ENCODE measurements around the gene HYKK. TPM values are rescaled to one million over a fixed set of nuclear protein-coding genes. Genes with fewer than 3 reads are reported as not detected.

HYKK gene
- total and polyA plus RNA-seq, 9 of the 15 experiments (the other 6 are each of a cell fraction or from before 2014, with no cell fraction given) = 1.9 to 6.1 (median 4.3) TPM

DNA sequence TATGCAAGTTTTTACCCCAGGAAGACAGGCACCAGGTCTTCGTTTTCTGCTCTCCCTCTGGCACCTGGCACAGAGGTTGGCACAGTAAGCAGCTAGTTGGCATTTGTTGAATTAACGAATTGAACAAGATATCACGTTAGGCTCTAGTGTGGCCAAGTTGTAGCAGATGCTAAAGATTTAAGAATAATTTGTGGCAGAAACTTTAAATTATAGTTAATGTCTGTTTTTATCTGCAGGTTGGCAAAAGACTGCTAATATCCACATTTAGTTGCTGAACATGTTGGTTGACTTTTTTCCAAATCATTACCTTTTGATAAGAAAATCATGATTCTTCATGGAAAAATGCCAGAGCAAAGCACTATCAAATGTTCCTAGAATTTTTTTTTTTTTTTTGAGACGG, 66.0 kb downstream of the HYKK start:
- ATAC-seq (no peak), DNase-seq (ENCODE audit: extremely low read depth in 1 of 4, low spot score in 3 of 4) (no peak), FAIRE-seq (no peak)
- H3K27me3 ChIP-seq (ENCODE audit: control insufficient read depth in 2 of 2, insufficient read depth in 2 of 2, low read length in 2 of 2) = no peaks in the 10 kb centered on the region
- WGBS (ENCODE audit: insufficient coverage, low coverage, missing lambda C conversion rate) = 37% methylated on average over 4 of the region's 4 CpGs
- no peak for TF ChIP-seq PHF21A (IDR thresholded peaks at IDR 0.05; ENCODE audit: borderline replicate concordance, low read depth)
- TF ChIP-seq, protein P1, sequence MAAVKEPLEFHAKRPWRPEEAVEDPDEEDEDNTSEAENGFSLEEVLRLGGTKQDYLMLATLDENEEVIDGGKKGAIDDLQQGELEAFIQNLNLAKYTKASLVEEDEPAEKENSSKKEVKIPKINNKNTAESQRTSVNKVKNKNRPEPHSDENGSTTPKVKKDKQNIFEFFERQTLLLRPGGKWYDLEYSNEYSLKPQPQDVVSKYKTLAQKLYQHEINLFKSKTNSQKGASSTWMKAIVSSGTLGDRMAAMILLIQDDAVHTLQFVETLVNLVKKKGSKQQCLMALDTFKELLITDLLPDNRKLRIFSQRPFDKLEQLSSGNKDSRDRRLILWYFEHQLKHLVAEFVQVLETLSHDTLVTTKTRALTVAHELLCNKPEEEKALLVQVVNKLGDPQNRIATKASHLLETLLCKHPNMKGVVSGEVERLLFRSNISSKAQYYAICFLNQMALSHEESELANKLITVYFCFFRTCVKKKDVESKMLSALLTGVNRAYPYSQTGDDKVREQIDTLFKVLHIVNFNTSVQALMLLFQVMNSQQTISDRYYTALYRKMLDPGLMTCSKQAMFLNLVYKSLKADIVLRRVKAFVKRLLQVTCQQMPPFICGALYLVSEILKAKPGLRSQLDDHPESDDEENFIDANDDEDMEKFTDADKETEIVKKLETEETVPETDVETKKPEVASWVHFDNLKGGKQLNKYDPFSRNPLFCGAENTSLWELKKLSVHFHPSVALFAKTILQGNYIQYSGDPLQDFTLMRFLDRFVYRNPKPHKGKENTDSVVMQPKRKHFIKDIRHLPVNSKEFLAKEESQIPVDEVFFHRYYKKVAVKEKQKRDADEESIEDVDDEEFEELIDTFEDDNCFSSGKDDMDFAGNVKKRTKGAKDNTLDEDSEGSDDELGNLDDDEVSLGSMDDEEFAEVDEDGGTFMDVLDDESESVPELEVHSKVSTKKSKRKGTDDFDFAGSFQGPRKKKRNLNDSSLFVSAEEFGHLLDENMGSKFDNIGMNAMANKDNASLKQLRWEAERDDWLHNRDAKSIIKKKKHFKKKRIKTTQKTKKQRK (IDR thresholded peaks at IDR 0.05; ENCODE audit: borderline replicate concordance, low read depth, low read length) = no peak
- no peak for TF ChIP-seq HDAC6 (IDR thresholded peaks at IDR 0.05; ENCODE audit: low read depth, low read length)
- TF ChIP-seq, protein P2, sequence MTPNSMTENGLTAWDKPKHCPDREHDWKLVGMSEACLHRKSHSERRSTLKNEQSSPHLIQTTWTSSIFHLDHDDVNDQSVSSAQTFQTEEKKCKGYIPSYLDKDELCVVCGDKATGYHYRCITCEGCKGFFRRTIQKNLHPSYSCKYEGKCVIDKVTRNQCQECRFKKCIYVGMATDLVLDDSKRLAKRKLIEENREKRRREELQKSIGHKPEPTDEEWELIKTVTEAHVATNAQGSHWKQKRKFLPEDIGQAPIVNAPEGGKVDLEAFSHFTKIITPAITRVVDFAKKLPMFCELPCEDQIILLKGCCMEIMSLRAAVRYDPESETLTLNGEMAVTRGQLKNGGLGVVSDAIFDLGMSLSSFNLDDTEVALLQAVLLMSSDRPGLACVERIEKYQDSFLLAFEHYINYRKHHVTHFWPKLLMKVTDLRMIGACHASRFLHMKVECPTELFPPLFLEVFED (CRISPR knock-in tag; conservative IDR thresholded peaks at IDR 0.05) = no peak
- TF ChIP-seq NFATC3 (IDR thresholded peaks at IDR 0.05) = no peak
- no peak for TF ChIP-seq HNRNPK (IDR thresholded peaks at IDR 0.05; ENCODE audit: low read depth, low read length, poor library complexity, severe bottlenecking)
- TF ChIP-seq SIN3A (IDR thresholded peaks at IDR 0.05; ENCODE audit: borderline replicate concordance in 2 of 2, control insufficient read depth in 1 of 2, low read depth in 2 of 2, low read length in 2 of 2) = no peak
- TF ChIP-seq NCOR1 (IDR thresholded peaks at IDR 0.05) = no peak
- TF ChIP-seq KDM1A (IDR thresholded peaks at IDR 0.05) = no peak
- H3K9ac ChIP-seq (ENCODE audit: insufficient read depth in 1 of 2, low read depth in 2 of 2, low read length in 2 of 2) = no peak overlapping the region
- CTCF ChIA-PET (ENCODE audit: low intra/inter-chr PET ratio) = no interaction called here
- intact Hi-C loops (cut with micrococcal nuclease) (no loop called here), in situ Hi-C loops (cut with MboI) (no loop called here)
- H3K9me1 ChIP-seq (ENCODE audit: control insufficient read depth, insufficient read depth, low read length) = no peaks in the 10 kb centered on the region
- POLR2A ChIA-PET = interaction anchor here (0.6 kb wide), 1 partner anchor 14 kb away, joined by 3 read pairs; no protein-coding TSS in a partner anchor
- H3K4me1 ChIP-seq (replicated peaks in 1 of 2; ENCODE audit: control insufficient read depth in 2 of 2, insufficient read depth in 2 of 2, low read length in 2 of 2) = no peaks in the 10 kb centered on the region
- BruUV-seq (replicated peaks) = no TSS peak
- no peak overlapping the region for H2AFZ ChIP-seq (ENCODE audit: low read depth, low read length)
- H3K4me3 ChIP-seq = no peak overlapping the region
- no peaks in the 10 kb centered on the region for H3K9me3 ChIP-seq (replicated peaks; ENCODE audit: control insufficient read depth, insufficient read depth, low read depth, low read length)
- no peaks in the 10 kb centered on the region for H3K36me3 ChIP-seq (ENCODE audit: control insufficient read depth, insufficient read depth, low read length)
- H3K79me2 ChIP-seq (ENCODE audit: control insufficient read depth, insufficient read depth, low read length) = no peaks in the 10 kb centered on the region; the same call in 2 of the 3 replicates
- no peak overlapping the region for H3K27ac ChIP-seq (ENCODE audit: extremely low read depth, low read depth, low read length)
- no peaks in the 10 kb centered on the region; the same call in 1 of the 2 replicates for H4K20me1 ChIP-seq (replicated peaks; ENCODE audit: control insufficient read depth, insufficient read depth, low read length)
- H3K4me2 ChIP-seq (ENCODE audit: insufficient read depth, low read length) = no peak overlapping the region
